IMR-90 (cell line): ENCODE results near the gene SV2C. TPM values are rescaled to one million over a fixed set of nuclear protein-coding genes. Genes with fewer than 3 reads are reported as not detected.

ENCODE experiments used
- ATAC-seq: fragments of 200-7000 bp; cut with Tn5 transposase; 2 replicates; pipeline ENCODE4 v1.9.1; 2020; ENCODE audit warnings: low read depth, mild to moderate bottlenecking, moderate library complexity
- BruUV-seq: library from RNA; stranded (reverse); fragments of 400-500 nt; replicated peaks from 2 replicates; lab custom pipeline; 2021; lab: Mats Ljungman, UMichigan
- CTCF ChIA-PET: fragments of 300-600 bp; formaldehyde crosslinking; extraction: SDS; loops from one replicate; lab custom pipeline; 2021; ENCODE audit warnings: antibody characterized with exemption; lab: Yijun Ruan, JAX
- POLR2A ChIA-PET: fragments of 300-600 bp; sonication (Branson Sonifier 250); formaldehyde crosslinking; loops from one replicate; lab custom pipeline; 2022; ENCODE audit warnings: antibody characterized with exemption; ENCODE audit not compliant: unreplicated experiment; lab: Charles Lee
- DNase-seq: peaks from one replicate; pipeline ENCODE4 v3.0.0; 2013
- H2AFZ ChIP-seq: replicated peaks from 2 replicates; pipeline ENCODE3; 2013; ENCODE audit warnings: low read length, mild to moderate bottlenecking; ENCODE audit not compliant: poor library complexity
- H2AK5ac ChIP-seq: 2 replicates; pipeline ENCODE4 v1.6.1; 2013; ENCODE audit warnings: low read depth, low read length, inconsistent platforms
- H2AK9ac ChIP-seq: replicated peaks from 2 replicates; pipeline ENCODE3; 2013; ENCODE audit warnings: mild to moderate bottlenecking, low read depth, low read length, moderate library complexity; ENCODE audit not compliant: poor library complexity
- H2BK120ac ChIP-seq: 2 replicates; pipeline ENCODE4 v1.6.1; 2013; ENCODE audit warnings: low read depth, low read length, inconsistent platforms
- H2BK15ac ChIP-seq: 3 replicates; pipeline ENCODE4 v1.6.1; 2013; ENCODE audit warnings: low read depth, low read length, inconsistent platforms
- H2BK20ac ChIP-seq: 2 replicates; pipeline ENCODE4 v1.6.1; 2013; ENCODE audit warnings: low read depth, mild to moderate bottlenecking, inconsistent platforms, low read length, moderate library complexity
- H2BK5ac ChIP-seq: 2 replicates; pipeline ENCODE4 v1.6.1; 2013; ENCODE audit warnings: mild to moderate bottlenecking, low read depth, low read length, inconsistent platforms; ENCODE audit not compliant: poor library complexity, severe bottlenecking
- H3K14ac ChIP-seq: replicated peaks from 2 replicates; pipeline ENCODE4 v1.6.1; 2013; ENCODE audit warnings: low read depth, low read length, inconsistent platforms
- H3K18ac ChIP-seq: 2 replicates; pipeline ENCODE4 v1.6.1; 2013; ENCODE audit warnings: low read depth, low read length, control low read depth
- H3K23ac ChIP-seq: 2 replicates; pipeline ENCODE4 v1.6.1; 2013; ENCODE audit warnings: low read depth, low read length, inconsistent platforms
- H3K27ac ChIP-seq: 2 replicates; pipeline ENCODE4 v1.5.1; 2013; ENCODE audit warnings: mild to moderate bottlenecking, control low read depth, low read length; ENCODE audit not compliant: insufficient read depth
- H3K27me3 ChIP-seq: 2 replicates; pipeline ENCODE4 v1.6.1; 2013; ENCODE audit warnings: low read length; ENCODE audit not compliant: control insufficient read depth, insufficient read depth
- H3K36me3 ChIP-seq: 2 replicates; pipeline ENCODE4 v1.6.1; 2013; ENCODE audit warnings: low read length, mixed read lengths; ENCODE audit not compliant: control insufficient read depth, insufficient read depth
- H3K4ac ChIP-seq: 2 replicates; pipeline ENCODE4 v1.6.1; 2013; ENCODE audit warnings: low read depth, low read length, inconsistent platforms
- H3K4me1 ChIP-seq: 2 replicates; pipeline ENCODE4 v1.6.1; 2013; ENCODE audit warnings: low read length, mixed read lengths; ENCODE audit not compliant: control insufficient read depth, insufficient read depth
- H3K4me2 ChIP-seq: 2 replicates; pipeline ENCODE4 v1.6.1; 2013; ENCODE audit warnings: low read depth, mild to moderate bottlenecking, control low read depth, low read length, moderate library complexity
- H3K4me3 ChIP-seq: 2 replicates; pipeline ENCODE4 v1.5.1; 2013; ENCODE audit warnings: low read depth, mild to moderate bottlenecking, control low read depth, low read length, moderate library complexity; ENCODE audit not compliant: insufficient read depth
- H3K56ac ChIP-seq: 2 replicates; pipeline ENCODE4 v1.6.1; 2013; ENCODE audit warnings: low read length, inconsistent platforms; ENCODE audit not compliant: insufficient read depth; ENCODE audit errors: extremely low read depth
- H3K79me1 ChIP-seq, 2 experiments: 2 replicates each; pipeline ENCODE4 v1.6.1; 2013; ENCODE audit warnings: low read length in 2 of 2, inconsistent platforms in 1 of 2, low read depth in 1 of 2
- H3K9ac ChIP-seq: 2 replicates; pipeline ENCODE4 v1.6.1; 2013; ENCODE audit warnings: low read depth, low read length, control low read depth
- H3K9me1 ChIP-seq: 2 replicates; pipeline ENCODE4 v1.6.1; 2013; ENCODE audit warnings: low read length, inconsistent platforms; ENCODE audit not compliant: insufficient read depth
- H3K9me3 ChIP-seq: 2 replicates; pipeline ENCODE4 v1.6.1; 2013; ENCODE audit warnings: low read length; ENCODE audit not compliant: control insufficient read depth, insufficient read depth
- H4K20me1 ChIP-seq: 2 replicates; pipeline ENCODE4 v1.6.1; 2013; ENCODE audit warnings: low read length, inconsistent platforms; ENCODE audit not compliant: insufficient read depth
- H4K5ac ChIP-seq: 2 replicates; pipeline ENCODE4 v1.6.1; 2013; ENCODE audit warnings: mild to moderate bottlenecking, low read depth, low read length, control low read depth
- H4K8ac ChIP-seq, 2 experiments: 2 replicates each; pipeline ENCODE4 v1.6.1; 2013; ENCODE audit warnings: low read depth in 2 of 2, low read length in 2 of 2, control low read depth in 1 of 2, inconsistent platforms in 1 of 2
- H4K91ac ChIP-seq: 2 replicates; pipeline ENCODE4 v1.6.1; 2013; ENCODE audit warnings: low read depth, low read length, inconsistent platforms; ENCODE audit not compliant: insufficient read depth
- BHLHE40 ChIP-seq: fragments of 150-350 bp; IDR thresholded peaks from 2 replicates; pipeline ENCODE4 v1.6.1; 2016; ENCODE audit warnings: mild to moderate bottlenecking, low read depth, low read length
- CEBPB ChIP-seq: IDR thresholded peaks from 2 replicates; pipeline ENCODE4 v1.6.1; 2012; ENCODE audit warnings: low read depth, low read length, improper control_type of control experiment
- CHD1 ChIP-seq: IDR thresholded peaks from 2 replicates; pipeline ENCODE4 v1.6.1; 2012; ENCODE audit warnings: low read depth, low read length, improper control_type of control experiment
- FOS ChIP-seq: fragments of 150-350 bp; IDR thresholded peaks from 2 replicates; pipeline ENCODE4 v1.6.1; 2016; ENCODE audit warnings: low read depth, low read length
- MAFK ChIP-seq: IDR thresholded peaks from 2 replicates; pipeline ENCODE4 v1.6.1; 2012; ENCODE audit warnings: low read depth, low read length, improper control_type of control experiment
- MAZ ChIP-seq: IDR thresholded peaks from 2 replicates; pipeline ENCODE4 v1.6.1; 2012; ENCODE audit warnings: low read depth, mild to moderate bottlenecking, low read length, improper control_type of control experiment, moderate library complexity, borderline replicate concordance
- MXI1 ChIP-seq: IDR thresholded peaks from 2 replicates; pipeline ENCODE4 v1.6.1; 2012; ENCODE audit warnings: low read depth, mild to moderate bottlenecking, low read length, moderate library complexity, borderline replicate concordance
- NFE2L2 ChIP-seq: fragments of 150-350 bp; IDR thresholded peaks from 2 replicates; pipeline ENCODE4 v1.6.1; 2016; ENCODE audit warnings: low read depth, mild to moderate bottlenecking, low read length
- POLR2A ChIP-seq: IDR thresholded peaks from 2 replicates; pipeline ENCODE4 v1.6.1; 2012; ENCODE audit warnings: mild to moderate bottlenecking, low read depth, low read length
- RCOR1 ChIP-seq: IDR thresholded peaks from 2 replicates; pipeline ENCODE4 v1.6.1; 2012; ENCODE audit warnings: mild to moderate bottlenecking, low read length, improper control_type of control experiment; ENCODE audit not compliant: insufficient replicate concordance
- RFX5 ChIP-seq: IDR thresholded peaks from 2 replicates; pipeline ENCODE4 v1.8.0; 2012; ENCODE audit warnings: low read depth, mild to moderate bottlenecking, low read length, moderate library complexity
- SMC3 ChIP-seq: fragments of 150-350 bp; IDR thresholded peaks from 2 replicates; pipeline ENCODE4 v1.6.1; 2016; ENCODE audit warnings: low read depth, mild to moderate bottlenecking, antibody characterized with exemption, low read length, moderate library complexity
- WGBS, 2 experiments: methylation state at CpG; one replicate each; pipeline versions ENCODE4 v1.1.5 to v1.1.7; 2013; ENCODE audit warnings: missing lambda C conversion rate in 2 of 2; ENCODE audit not compliant: insufficient read length in 1 of 2; ENCODE audit errors: extremely low coverage in 2 of 2; 5-methylcytosine and 5-hydroxymethylcytosine counted together
- dilution Hi-C: fragments of 300-500 bp; cut with HindIII; formaldehyde crosslinking; loops from one replicate; pipeline ENCODE4 v1.14.3; 2018; ENCODE audit warnings: low sequenced_read_pairs; ENCODE audit not compliant: unreplicated experiment
- in situ Hi-C: fragments of 300-500 bp; cut with MboI; formaldehyde crosslinking; loops from 3 replicates; pipeline ENCODE4 v1.14.3; 2019; ENCODE audit warnings: low sequenced_read_pairs, inconsistent platforms, mixed read lengths
- intact Hi-C: fragments of 100-400 bp; cut with micrococcal nuclease; formaldehyde crosslinking; loops from 2 replicates; pipeline ENCODE4 v1.10.0; 2022
- polyA plus RNA-seq, 3 experiments: library from polyadenylated mRNA; depleted of rRNA; stranded (reverse); fragments of >200 nt; gene quantifications; 2 replicates each; pipeline ENCODE4 v1.2.3, GENCODE V29; 2012; ENCODE audit warnings: low replicate concordance in 1 of 3
- total RNA-seq: library from RNA; depleted of rRNA; stranded (reverse); fragments of >200 nt; gene quantifications from 2 replicates; pipeline ENCODE4 v1.2.3, GENCODE V29; 2012
- TF ChIP-seq, protein P1 (sequence below): fragments of 150-350 bp; IDR thresholded peaks from 2 replicates; pipeline ENCODE4 v1.6.1; 2017; ENCODE audit warnings: mild to moderate bottlenecking, antibody characterized with exemption, low read length, low read depth
- TF ChIP-seq, protein P2 (sequence below): conservative IDR thresholded peaks from 2 replicates; pipeline ENCODE4 v1.5.1; 2012; ENCODE audit warnings: mild to moderate bottlenecking, low read depth, low read length, improper control_type of control experiment
- TF ChIP-seq, protein P3 (sequence below): fragments of 150-350 bp; IDR thresholded peaks from 2 replicates; pipeline ENCODE4 v1.6.1; 2016; ENCODE audit warnings: low read depth, mild to moderate bottlenecking, low read length, moderate library complexity, borderline replicate concordance

The SV2C gene
- total and polyA plus RNA-seq, 2 of the 4 experiments (the other 2 are of a cell fraction), result not detected

DNA sequence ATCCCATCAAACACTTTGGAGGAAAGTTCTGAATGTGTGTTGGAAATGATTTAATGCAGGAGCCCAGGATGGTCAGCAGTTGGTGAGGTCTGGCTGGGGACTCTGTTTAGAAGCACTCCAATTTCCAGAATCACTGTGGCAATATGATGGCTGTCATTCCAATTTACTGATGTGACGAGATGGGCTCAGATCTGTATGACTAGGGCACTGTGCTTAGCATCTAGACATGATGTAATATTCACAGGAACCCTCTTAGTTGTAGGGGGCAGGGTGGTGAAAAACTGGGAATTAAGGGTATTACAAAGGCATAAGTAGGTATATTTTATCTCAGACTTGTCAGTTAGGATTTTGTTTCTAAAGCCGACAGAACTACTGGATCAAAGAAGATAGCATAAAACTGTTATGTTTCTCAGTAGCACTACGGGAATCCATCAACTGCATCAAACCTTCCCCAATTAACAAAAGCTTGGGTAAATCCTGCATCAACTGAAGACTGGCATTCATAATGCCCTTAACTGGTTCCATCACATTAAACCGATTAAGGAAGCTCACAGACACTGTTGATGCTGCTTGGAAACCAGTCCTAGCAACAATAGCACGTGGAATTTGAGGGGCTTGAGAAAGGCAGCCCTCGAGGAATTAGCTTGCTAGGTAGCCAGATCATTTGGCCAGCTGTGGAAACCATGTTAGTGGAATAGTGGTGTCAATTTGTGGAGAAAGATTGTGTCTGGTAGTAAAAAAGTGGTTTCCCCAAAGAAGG, 86.1 kb downstream of the SV2C start:
- BruUV-seq, result no TSS peak
- H3K27ac ChIP-seq, result no peak overlapping the region

More for the DNA sequence above, 86.1 kb downstream of the SV2C start:
- in situ Hi-C loops (no loop called here), intact Hi-C loops (no loop called here), dilution Hi-C loops (no loop called here)
- no peak overlapping the region for H2AFZ ChIP-seq
- H3K4me3 ChIP-seq, result no peak overlapping the region
- ATAC-seq (no peak), DNase-seq (no peak)
- H3K23ac ChIP-seq, result no peak overlapping the region
- no peak overlapping the region for H3K18ac ChIP-seq
- H2BK120ac ChIP-seq, result no peak overlapping the region
- H3K79me1 ChIP-seq, result no peaks in the 10 kb centered on the region
- no peak overlapping the region for H4K8ac ChIP-seq
- no peaks in the 10 kb centered on the region for H3K27me3 ChIP-seq
- ChIA-PET POLR2A (no interaction called here), CTCF (no interaction called here)
- no peak overlapping the region for H2BK15ac ChIP-seq
- H3K4ac ChIP-seq, result no peak overlapping the region
- no peaks in the 10 kb centered on the region for H3K4me1 ChIP-seq
- H3K4me2 ChIP-seq, result no peak overlapping the region
- H4K91ac ChIP-seq, result no peak overlapping the region
- no peak overlapping the region for H2BK5ac ChIP-seq
- no peak overlapping the region for H3K56ac ChIP-seq
- no peaks in the 10 kb centered on the region for H3K36me3 ChIP-seq
- WGBS, 2 experiments, result 13% methylated on average over 3 of the region's 6 CpGs; no CpG with 5 or more reads in 1 of the 2 experiments
- H3K9me3 ChIP-seq, result no peaks in the 10 kb centered on the region
- no peak overlapping the region for H3K14ac ChIP-seq
- TF ChIP-seq CHD1, result no peak
- no peak for TF ChIP-seq SMC3
- no peak for TF ChIP-seq MXI1
- no peak for TF ChIP-seq RCOR1
- TF ChIP-seq RFX5, result no peak
- TF ChIP-seq, protein P1, sequence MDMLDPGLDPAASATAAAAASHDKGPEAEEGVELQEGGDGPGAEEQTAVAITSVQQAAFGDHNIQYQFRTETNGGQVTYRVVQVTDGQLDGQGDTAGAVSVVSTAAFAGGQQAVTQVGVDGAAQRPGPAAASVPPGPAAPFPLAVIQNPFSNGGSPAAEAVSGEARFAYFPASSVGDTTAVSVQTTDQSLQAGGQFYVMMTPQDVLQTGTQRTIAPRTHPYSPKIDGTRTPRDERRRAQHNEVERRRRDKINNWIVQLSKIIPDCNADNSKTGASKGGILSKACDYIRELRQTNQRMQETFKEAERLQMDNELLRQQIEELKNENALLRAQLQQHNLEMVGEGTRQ, result no peak
- TF ChIP-seq CEBPB, result no peak
- TF ChIP-seq MAZ, result no peak
- TF ChIP-seq BHLHE40, result no peak
- TF ChIP-seq NFE2L2, result no peak
- TF ChIP-seq POLR2A, result no peak
- TF ChIP-seq, protein P2, sequence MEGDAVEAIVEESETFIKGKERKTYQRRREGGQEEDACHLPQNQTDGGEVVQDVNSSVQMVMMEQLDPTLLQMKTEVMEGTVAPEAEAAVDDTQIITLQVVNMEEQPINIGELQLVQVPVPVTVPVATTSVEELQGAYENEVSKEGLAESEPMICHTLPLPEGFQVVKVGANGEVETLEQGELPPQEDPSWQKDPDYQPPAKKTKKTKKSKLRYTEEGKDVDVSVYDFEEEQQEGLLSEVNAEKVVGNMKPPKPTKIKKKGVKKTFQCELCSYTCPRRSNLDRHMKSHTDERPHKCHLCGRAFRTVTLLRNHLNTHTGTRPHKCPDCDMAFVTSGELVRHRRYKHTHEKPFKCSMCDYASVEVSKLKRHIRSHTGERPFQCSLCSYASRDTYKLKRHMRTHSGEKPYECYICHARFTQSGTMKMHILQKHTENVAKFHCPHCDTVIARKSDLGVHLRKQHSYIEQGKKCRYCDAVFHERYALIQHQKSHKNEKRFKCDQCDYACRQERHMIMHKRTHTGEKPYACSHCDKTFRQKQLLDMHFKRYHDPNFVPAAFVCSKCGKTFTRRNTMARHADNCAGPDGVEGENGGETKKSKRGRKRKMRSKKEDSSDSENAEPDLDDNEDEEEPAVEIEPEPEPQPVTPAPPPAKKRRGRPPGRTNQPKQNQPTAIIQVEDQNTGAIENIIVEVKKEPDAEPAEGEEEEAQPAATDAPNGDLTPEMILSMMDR, result no peak
- TF ChIP-seq, protein P3, sequence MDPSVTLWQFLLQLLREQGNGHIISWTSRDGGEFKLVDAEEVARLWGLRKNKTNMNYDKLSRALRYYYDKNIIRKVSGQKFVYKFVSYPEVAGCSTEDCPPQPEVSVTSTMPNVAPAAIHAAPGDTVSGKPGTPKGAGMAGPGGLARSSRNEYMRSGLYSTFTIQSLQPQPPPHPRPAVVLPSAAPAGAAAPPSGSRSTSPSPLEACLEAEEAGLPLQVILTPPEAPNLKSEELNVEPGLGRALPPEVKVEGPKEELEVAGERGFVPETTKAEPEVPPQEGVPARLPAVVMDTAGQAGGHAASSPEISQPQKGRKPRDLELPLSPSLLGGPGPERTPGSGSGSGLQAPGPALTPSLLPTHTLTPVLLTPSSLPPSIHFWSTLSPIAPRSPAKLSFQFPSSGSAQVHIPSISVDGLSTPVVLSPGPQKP, result no peak
- no peak for TF ChIP-seq FOS
- no peak for TF ChIP-seq MAFK
- no peak overlapping the region for H2AK5ac ChIP-seq
- H2BK20ac ChIP-seq, result no peak overlapping the region
- no peaks in the 10 kb centered on the region for H3K9me1 ChIP-seq
- no peak overlapping the region for H2AK9ac ChIP-seq
- H3K9ac ChIP-seq, result no peak overlapping the region
- no peak overlapping the region for H4K5ac ChIP-seq
- no peaks in the 10 kb centered on the region for H4K20me1 ChIP-seq
